GM18499 (cell line): Measurements from ENCODE around the gene SCYGR4.
"Not testable (repeated sequence)": the region's sequence is repeated elsewhere in the genome, so short reads cannot be mapped to it uniquely, and the experiment has no call there.

Experiments used
- ATAC-seq: cut with Tn5 transposase; IDR thresholded peaks from one replicate; pipeline ENCODE4 v1.9.1; 2021; ENCODE audit warnings: moderate number of reproducible peaks; ENCODE audit not compliant: insufficient read depth, unreplicated experiment

SCYGR4 gene

GRCh38 chr2:227661025-227661649 is 43.8 kb downstream of the SCYGR4 start:
- no peak for ATAC-seq

GRCh38 chr2:227661827-227662226 is 44.5 kb downstream of the SCYGR4 start:
- ATAC-seq: no peak

- no peak for ATAC-seq
Measured at GRCh38 chr2:227665189-227665940, 48.1 kb downstream of the SCYGR4 start.

- ATAC-seq: not testable (repeated sequence)
Measured at GRCh38 chr2:227666631-227667170, 49.4 kb downstream of the SCYGR4 start, which contains the start of gene SCYGR5. Gene SCYGR5 (plus strand): TSS chr2:227666804. CDS start chr2:227666804, 0 bp downstream.
